ENCODE results near the gene USP6NL.

The USP6NL gene

GRCh38 chr10:11429439-11430052 is 181.9 kb downstream of the USP6NL start:
- peaks cover 7% of the 10 kb centered on the region for H3K9me3 ChIP-seq (ENCODE audit: insufficient read depth, low read length, severe bottlenecking)
- no peaks in the 10 kb centered on the region for H3K79me2 ChIP-seq (ENCODE audit: insufficient read depth, low read length)
- DNase-seq (no peak), ATAC-seq (ENCODE audit: insufficient read depth, low read depth) (no peak)
- no peak overlapping the region for H3K4me3 ChIP-seq (ENCODE audit: low read depth in 1 of 2, low read length in 2 of 2)
- H3K9ac ChIP-seq (ENCODE audit: low read depth, low read length): no peak overlapping the region
- no peaks in the 10 kb centered on the region for H3K36me3 ChIP-seq (ENCODE audit: insufficient read depth, low read length)
- no peak overlapping the region for H2AFZ ChIP-seq (ENCODE audit: low read depth, low read length)
- H3K27me3 ChIP-seq (ENCODE audit: insufficient read depth, low read length, poor library complexity): no peaks in the 10 kb centered on the region
- TF ChIP-seq CTCF (IDR thresholded peaks at IDR 0.05; ENCODE audit: borderline replicate concordance, extremely low read depth, low read length, poor library complexity, severe bottlenecking) (no peak), EZH2 (IDR thresholded peaks at IDR 0.05; ENCODE audit: borderline replicate concordance, low read depth, low read length, severe bottlenecking) (no peak)
- H3K4me1 ChIP-seq (ENCODE audit: insufficient read depth, low read length): peaks cover 19% of the 10 kb centered on the region
- no peaks in the 10 kb centered on the region for H4K20me1 ChIP-seq (ENCODE audit: insufficient read depth, low read length)
- no peak overlapping the region for H3K27ac ChIP-seq (ENCODE audit: low read length)
- H3K4me2 ChIP-seq (ENCODE audit: insufficient read depth, low read length): no peak overlapping the region

DNA sequence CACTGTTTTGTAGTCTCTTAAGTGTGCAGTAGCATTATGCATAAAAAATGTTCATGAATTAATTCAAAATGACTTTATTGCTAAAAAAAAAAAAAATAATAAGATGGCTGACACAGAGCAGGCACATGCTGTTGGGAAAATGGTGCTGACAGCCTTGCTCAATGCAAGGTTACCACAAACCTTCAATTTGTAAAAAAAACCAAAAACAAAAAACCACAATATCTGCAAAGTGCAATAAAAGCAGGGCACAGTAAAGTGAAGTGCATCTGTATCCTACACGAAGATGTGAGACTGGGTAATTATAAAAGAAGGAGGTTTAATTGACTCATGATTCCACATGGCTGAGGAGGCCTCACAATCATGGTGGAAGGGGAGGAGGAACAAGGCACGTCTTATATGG is 185.8 kb downstream of the USP6NL start:
- ATAC-seq (ENCODE audit: insufficient read depth, low read depth) (peak; percentile 75), DNase-seq (peak; percentile 53)
- Histone ChIP-seq H3K4me3 (ENCODE audit: low read depth in 1 of 2, low read length in 2 of 2) (no peak overlapping the region; a peak in 1 of 4 replicates), H3K9ac (ENCODE audit: low read depth, low read length) (peak overlapping the region; percentile 42), H3K27ac (ENCODE audit: low read length) (peak overlapping the region; percentile 90), H3K4me1 (ENCODE audit: insufficient read depth, low read length) (peaks cover 35% of the 10 kb centered on the region), H3K79me2 (ENCODE audit: insufficient read depth, low read length) (no peaks in the 10 kb centered on the region), H2AFZ (ENCODE audit: low read depth, low read length) (peak overlapping the region; percentile 28), H4K20me1 (ENCODE audit: insufficient read depth, low read length) (no peaks in the 10 kb centered on the region), H3K27me3 (ENCODE audit: insufficient read depth, low read length, poor library complexity) (no peaks in the 10 kb centered on the region), H3K4me2 (ENCODE audit: insufficient read depth, low read length) (peak overlapping the region; percentile 44), H3K9me3 (ENCODE audit: insufficient read depth, low read length, severe bottlenecking) (peaks cover 7% of the 10 kb centered on the region), H3K36me3 (ENCODE audit: insufficient read depth, low read length) (no peaks in the 10 kb centered on the region)
- no peak for TF ChIP-seq EZH2 (IDR thresholded peaks at IDR 0.05; ENCODE audit: borderline replicate concordance, low read depth, low read length, severe bottlenecking)
- TF ChIP-seq CTCF (IDR thresholded peaks at IDR 0.05; ENCODE audit: borderline replicate concordance, extremely low read depth, low read length, poor library complexity, severe bottlenecking): no peak

- Histone ChIP-seq H3K79me2 (ENCODE audit: insufficient read depth, low read length) (no peaks in the 10 kb centered on the region), H3K9me3 (ENCODE audit: insufficient read depth, low read length, severe bottlenecking) (peaks cover 7% of the 10 kb centered on the region), H3K9ac (ENCODE audit: low read depth, low read length) (peak overlapping the region; percentile 42), H3K36me3 (ENCODE audit: insufficient read depth, low read length) (no peaks in the 10 kb centered on the region), H3K4me1 (ENCODE audit: insufficient read depth, low read length) (peaks cover 35% of the 10 kb centered on the region), H3K27ac (ENCODE audit: low read length) (peak overlapping the region; percentile 90), H2AFZ (ENCODE audit: low read depth, low read length) (peak overlapping the region; percentile 28; the same call in 1 of the 2 replicates), H3K4me3 (ENCODE audit: low read depth in 1 of 2, low read length in 2 of 2) (no peak overlapping the region; a peak in 1 of 4 replicates), H3K4me2 (ENCODE audit: insufficient read depth, low read length) (peak overlapping the region; percentile 44), H3K27me3 (ENCODE audit: insufficient read depth, low read length, poor library complexity) (no peaks in the 10 kb centered on the region), H4K20me1 (ENCODE audit: insufficient read depth, low read length) (no peaks in the 10 kb centered on the region)
- ATAC-seq (ENCODE audit: insufficient read depth, low read depth) (peak; percentile 85), DNase-seq (peak; percentile 77)
- no peak for TF ChIP-seq CTCF (IDR thresholded peaks at IDR 0.05; ENCODE audit: borderline replicate concordance, extremely low read depth, low read length, poor library complexity, severe bottlenecking)
- TF ChIP-seq EZH2 (IDR thresholded peaks at IDR 0.05; ENCODE audit: borderline replicate concordance, low read depth, low read length, severe bottlenecking): no peak
Measured at GRCh38 chr10:11425296-11425610, 186.2 kb downstream of the USP6NL start.

Measured in DND-41 (cell line).